ENCODE data around the gene BPIFB6.

- TF ChIP-seq EZH2 (IDR thresholded peaks at IDR 0.05; ENCODE audit: borderline replicate concordance, control insufficient read depth, low read depth, low read length) (no peak), STAT3 (IDR thresholded peaks at IDR 0.05; ENCODE audit: low read depth, low read length) (no peak), RAD21 (IDR thresholded peaks at IDR 0.05; ENCODE audit: insufficient read depth, low read depth, low read length) (no peak)
Observed at GRCh38 chr20:33072813-33073212, 41.4 kb downstream of the BPIFB6 start.

Data from GM12878 (cell line).